A673 (cell line): ENCODE results near the gene GMPPB. TPM values are rescaled to one million over a fixed set of nuclear protein-coding genes. Genes with fewer than 3 reads are reported as not detected.
A peak's percentile ranks its signal among the peaks of the same experiment; 100 is the strongest.

ENCODE experiments used
- BruUV-seq: library from RNA; stranded (reverse); fragments of 400-500 nt; replicated peaks from 2 replicates; lab custom pipeline; 2021; lab: Mats Ljungman, UMichigan
- CTCF ChIA-PET: fragments of 300-600 bp; sonication (Branson Sonifier 250); formaldehyde crosslinking; loops from one replicate; lab custom pipeline; 2022; ENCODE audit warnings: antibody characterized with exemption; lab: Charles Lee
- POLR2A ChIA-PET: fragments of 300-600 bp; sonication (Branson Sonifier 250); formaldehyde crosslinking; loops from one replicate; lab custom pipeline; 2022; ENCODE audit warnings: antibody characterized with exemption; ENCODE audit not compliant: low non-redundant PET; lab: Charles Lee
- DNase-seq: peaks from one replicate; pipeline ENCODE4 v3.0.0-alpha.2; 2015; ENCODE audit warnings: low spot score
- H3K27ac ChIP-seq: fragments of 200-600 bp; sonication (generic); 2 replicates; pipeline ENCODE4 v1.5.1; 2016; ENCODE audit warnings: mixed run types, low read depth, mild to moderate bottlenecking, mixed read lengths, antibody characterized with exemption, low read length; ENCODE audit not compliant: poor library complexity, severe bottlenecking
- H3K27me3 ChIP-seq: fragments of 200-600 bp; sonication (generic); replicated peaks from 2 replicates; pipeline ENCODE4 v1.6.1; 2017; ENCODE audit warnings: mixed run types, low read depth, mild to moderate bottlenecking, mixed read lengths, antibody characterized with exemption, low read length; ENCODE audit not compliant: insufficient read depth, poor library complexity
- H3K36me3 ChIP-seq: fragments of 200-600 bp; sonication (generic); 2 replicates; pipeline ENCODE4 v1.6.1; 2016; ENCODE audit warnings: mixed run types, mild to moderate bottlenecking, mixed read lengths, antibody characterized with exemption, low read length; ENCODE audit not compliant: insufficient read depth, poor library complexity, severe bottlenecking
- H3K4me1 ChIP-seq: fragments of 200-600 bp; sonication (generic); 2 replicates; pipeline ENCODE4 v1.6.1; 2017; ENCODE audit warnings: mixed run types, mild to moderate bottlenecking, mixed read lengths, antibody characterized with exemption, low read length; ENCODE audit not compliant: insufficient read depth, poor library complexity, severe bottlenecking
- H3K4me3 ChIP-seq: fragments of 200-600 bp; sonication (generic); 2 replicates; pipeline ENCODE4 v1.5.1; 2016; ENCODE audit warnings: low read depth, mixed run types, mild to moderate bottlenecking, mixed read lengths, low read length; ENCODE audit not compliant: poor library complexity, severe bottlenecking
- H3K9me3 ChIP-seq: fragments of 200-600 bp; sonication (generic); 2 replicates; pipeline ENCODE4 v1.6.1; 2016; ENCODE audit warnings: mixed run types, low read depth, mild to moderate bottlenecking, mixed read lengths, antibody characterized with exemption, low read length; ENCODE audit not compliant: poor library complexity, severe bottlenecking
- CTCF ChIP-seq: fragments of 300-800, 200-600 bp; sonication (generic); conservative IDR thresholded peaks from 2 replicates; pipeline ENCODE4 v1.5.1; 2017; ENCODE audit warnings: low read depth, mild to moderate bottlenecking, antibody characterized with exemption, low read length, moderate library complexity, mixed read lengths
- EZH2 ChIP-seq: fragments of 200-600 bp; sonication (generic); IDR thresholded peaks from 2 replicates; pipeline ENCODE4 v1.6.1; 2017; ENCODE audit warnings: borderline replicate concordance, low read depth, mild to moderate bottlenecking, mixed read lengths, antibody characterized with exemption, low read length; ENCODE audit not compliant: poor library complexity, severe bottlenecking
- intact Hi-C: fragments of 100-400 bp; cut with micrococcal nuclease; formaldehyde crosslinking; loops from one replicate; pipeline ENCODE4 v1.10.0; 2022; ENCODE audit not compliant: unreplicated experiment
- total RNA-seq: library from RNA; stranded (reverse); gene quantifications from 2 replicates; pipeline ENCODE4 v1.2.3, GENCODE V29; 2021

Gene GMPPB
- total RNA-seq, 1 experiment from 2014 or later: 15.2 TPM

- Histone ChIP-seq H3K4me3 (peak within 1 kb of the TSS; percentile 38), H3K9me3 (no peaks in the 10 kb centered on the region), H3K4me1 (no peaks in the 10 kb centered on the region), H3K27me3 (no peaks in the 10 kb centered on the region), H3K27ac (no peak within 1 kb of the TSS), H3K36me3 (peaks cover 5% of the 10 kb centered on the region)
- ChIA-PET POLR2A (interaction anchor here (0.5 kb wide), 1 partner anchor 558 kb away, joined by 9 read pairs; no protein-coding TSS in a partner anchor), CTCF (interaction anchor here (0.6 kb wide), 1 partner anchor 117 kb away, joined by 4 read pairs; no protein-coding TSS in a partner anchor)
- TF ChIP-seq EZH2: no peak
- TF ChIP-seq CTCF: peak; percentile 39
- intact Hi-C loops: loop anchor here (5.0 kb wide), 1 partner anchor 188 kb away; no protein-coding TSS in a partner anchor
- peak; percentile 90 for DNase-seq
- BruUV-seq: no TSS peak
Observed at GRCh38 chr3:49719214-49719884, 4.4 kb downstream of the GMPPB start, which contains the start of gene AMIGO3. TSS of gene AMIGO3 (minus strand) at chr3:49719684. CDS start at chr3:49719465, 219 bp downstream.

DNA sequence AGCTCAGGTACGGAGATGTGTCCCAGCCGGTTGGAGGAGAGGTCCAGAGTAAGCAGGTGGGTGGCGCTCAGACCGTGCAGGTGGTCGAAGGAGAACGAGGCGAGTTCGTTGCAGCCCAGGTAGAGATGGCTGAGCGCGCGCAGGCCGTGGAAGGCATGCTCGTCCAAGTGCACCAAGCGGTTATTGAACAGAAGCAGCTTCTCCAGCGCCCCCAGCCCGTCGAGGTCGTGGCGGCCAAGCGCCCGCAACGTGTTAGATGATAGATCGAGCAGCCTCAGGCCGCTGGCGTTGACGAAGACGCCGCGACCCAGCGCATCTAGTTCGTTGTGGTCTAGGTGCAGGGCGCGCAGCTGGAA is 4.9 kb downstream of the GMPPB start:
- Histone ChIP-seq H3K4me1 (no peaks in the 10 kb centered on the region), H3K9me3 (no peaks in the 10 kb centered on the region), H3K27ac (no peak overlapping the region), H3K36me3 (peaks cover 5% of the 10 kb centered on the region), H3K27me3 (no peaks in the 10 kb centered on the region), H3K4me3 (peak overlapping the region; percentile 38)
- TF ChIP-seq CTCF (no peak), EZH2 (no peak)
- DNase-seq: no peak
- no TSS peak for BruUV-seq
- POLR2A ChIA-PET: no interaction called here
- intact Hi-C loops: loop anchor here (5.0 kb wide), 1 partner anchor 188 kb away; no protein-coding TSS in a partner anchor
- CTCF ChIA-PET: interaction anchor here (0.6 kb wide), 1 partner anchor 118 kb away, joined by 4 read pairs; no protein-coding TSS in a partner anchor

- POLR2A ChIA-PET: no interaction called here
- no peak for TF ChIP-seq CTCF
- no peak overlapping the region for H3K27ac ChIP-seq
- H3K36me3 ChIP-seq: peaks cover 5% of the 10 kb centered on the region
- no peak for DNase-seq
- H3K9me3 ChIP-seq: no peaks in the 10 kb centered on the region
- no peaks in the 10 kb centered on the region for H3K27me3 ChIP-seq
- intact Hi-C loops: loop anchor here (5.0 kb wide), 1 partner anchor 189 kb away; no protein-coding TSS in a partner anchor
- BruUV-seq: no TSS peak
- H3K4me1 ChIP-seq: no peaks in the 10 kb centered on the region
- CTCF ChIA-PET: no interaction called here
- H3K4me3 ChIP-seq: no peak overlapping the region
Observed at GRCh38 chr3:49717959-49718857, 5.5 kb downstream of the GMPPB start.
